Epithelial cell of esophagus (primary cell): ENCODE results near the gene MTX1.
A peak's percentile ranks its signal among the peaks of the same experiment; 100 is the strongest.

Experiments
- DNase-seq: peaks from one replicate; pipeline ENCODE4 v3.0.0; 2010; ENCODE audit warnings: low read depth
- H3K4me3 ChIP-seq: 2 replicates; pipeline ENCODE4 v1.5.1; 2011; ENCODE audit warnings: mild to moderate bottlenecking, low read length, control low read depth
- CTCF ChIP-seq: IDR thresholded peaks from 2 replicates; pipeline ENCODE4 v1.5.1; 2011; ENCODE audit warnings: low read depth, mild to moderate bottlenecking, low read length, control low read depth, inconsistent platforms; ENCODE audit not compliant: insufficient read depth; ENCODE audit errors: missing control alignments

MTX1 gene

GRCh38 chr1:155254228-155254713 is 45.8 kb downstream of the MTX1 start:
- TF ChIP-seq CTCF: no peak
- DNase-seq: no peak
- peak overlapping the region; percentile 76 for H3K4me3 ChIP-seq

GRCh38 chr1:155254714-155255242 is 46.3 kb downstream of the MTX1 start:
- DNase-seq: no peak
- TF ChIP-seq CTCF: no peak
- H3K4me3 ChIP-seq: peak overlapping the region; percentile 76

- peak within 1 kb of the TSS; percentile 76 for H3K4me3 ChIP-seq
- no peak for TF ChIP-seq CTCF
- DNase-seq: peak; percentile 78
Observed at GRCh38 chr1:155255243-155256007, 46.9 kb downstream of the MTX1 start, which contains the start of gene ENTREP3. Gene ENTREP3, minus strand, starts transcription at chr1:155255483. Its CDS starts 606 bp downstream, at chr1:155254877.

GRCh38 chr1:155256058-155256852 is 47.8 kb downstream of the MTX1 start:
- peak; percentile 38 for DNase-seq
- no peak for TF ChIP-seq CTCF
- no peak overlapping the region for H3K4me3 ChIP-seq

- DNase-seq: no peak
- no peak overlapping the region for H3K4me3 ChIP-seq
- TF ChIP-seq CTCF: no peak
Observed at GRCh38 chr1:155260276-155260675, 51.8 kb downstream of the MTX1 start.

GRCh38 chr1:155261493-155261851 is 53.0 kb downstream of the MTX1 start:
- no peak for DNase-seq
- H3K4me3 ChIP-seq: peak overlapping the region; percentile 93
- TF ChIP-seq CTCF: no peak
